K562 (cell line): ENCODE measurements around the gene BEST2. TPM values are rescaled to one million over a fixed set of nuclear protein-coding genes. Genes with fewer than 3 reads are reported as not detected.

ENCODE experiments used
- ARID1B ChIP-seq: fragments of 450-650 bp; IDR thresholded peaks from 2 replicates; pipeline ENCODE4 v1.6.1; 2016; ENCODE audit warnings: antibody characterized with exemption, mild to moderate bottlenecking, inconsistent platforms
- ATF2 ChIP-seq: sonication (generic); formaldehyde crosslinking; IDR thresholded peaks from 2 replicates; pipeline ENCODE4 v1.8.1; 2022; ENCODE audit warnings: missing genetic modification reagents
- ZNF384 ChIP-seq: IDR thresholded peaks from 2 replicates; pipeline ENCODE4 v1.6.1; 2012; ENCODE audit warnings: low read depth, low read length, improper control_type of control experiment
- ZNF695 ChIP-seq: fragments of 450-650 bp; formaldehyde crosslinking; IDR thresholded peaks from 2 replicates; pipeline ENCODE4 v1.4.0; 2020; ENCODE audit warnings: mild to moderate bottlenecking, moderate library complexity
- polyA plus RNA-seq, 8 experiments: library from polyadenylated mRNA; depleted of rRNA in 4 of 8; stranded (reverse) in 5 of 8; unstranded in 3 of 8; fragments of >200 nt; fragmentation: Nextera tagmentation in 2 of 8; fragmentation: Illumina TruSeq in 1 of 8; extraction: Ambion mirVana in 2 of 8; extraction: Trizol in 1 of 8; gene quantifications; 2 replicates each; pipeline versions ENCODE4 v1.2.1 to v1.2.3, GENCODE V29; 2011 to 2014; ENCODE audit warnings: inconsistent platforms in 1 of 8, missing spikeins in 1 of 8
- total RNA-seq, 7 experiments: library from RNA; depleted of rRNA in 6 of 7; stranded (reverse); fragments of >200 nt in 6 of 7; fragmentation: Illumina TruSeq in 2 of 7; extraction: Trizol in 2 of 7; gene quantifications; 2 replicates each; pipeline versions ENCODE4 v1.2.1 to v1.2.3, GENCODE V29; 2011 to 2021; ENCODE audit warnings: low replicate concordance in 1 of 7
- TF ChIP-seq, protein P1 (sequence below): fragments of 250-450 bp; sonication (Bioruptor Pico); IDR thresholded peaks from 2 replicates; pipeline ENCODE4 v1.8.0; 2021; ENCODE audit warnings: borderline replicate concordance, mild to moderate bottlenecking, moderate library complexity; ENCODE audit not compliant: poor library complexity, severe bottlenecking
- TF ChIP-seq, protein P2 (sequence below): sonication (generic); formaldehyde crosslinking; IDR thresholded peaks from 2 replicates; pipeline ENCODE4 v1.5.0; 2020; ENCODE audit warnings: missing genetic modification reagents
- TF ChIP-seq, protein P3 (sequence below), 2 experiments: fragments of 450-650 bp; IDR thresholded peaks; 2 replicates each; pipeline ENCODE4 v1.6.1; 2018; ENCODE audit warnings: mild to moderate bottlenecking in 2 of 2, low read depth in 1 of 2; ENCODE audit not compliant: partially characterized antibody in 2 of 2
- TF ChIP-seq, protein P4 (sequence below), 3 experiments: fragments of 200-800 bp in 1 of 3; sonication (Bioruptor generic) in 1 of 3; sonication (generic) in 1 of 3; formaldehyde crosslinking in 1 of 3; IDR thresholded peaks; 2 replicates each; pipeline versions ENCODE4 v1.6.1 to v1.8.0; 2016 to 2022; ENCODE audit warnings: mild to moderate bottlenecking in 2 of 3, missing compliant biosample characterization in 2 of 3, missing genetic modification characterization in 2 of 3, missing genetic modification reagents in 1 of 3

The BEST2 gene
- total and polyA plus RNA-seq, 9 of the 15 experiments (the other 6 are each of a cell fraction or from before 2014, with no cell fraction given), result not detected

- TF ChIP-seq, protein P1, sequence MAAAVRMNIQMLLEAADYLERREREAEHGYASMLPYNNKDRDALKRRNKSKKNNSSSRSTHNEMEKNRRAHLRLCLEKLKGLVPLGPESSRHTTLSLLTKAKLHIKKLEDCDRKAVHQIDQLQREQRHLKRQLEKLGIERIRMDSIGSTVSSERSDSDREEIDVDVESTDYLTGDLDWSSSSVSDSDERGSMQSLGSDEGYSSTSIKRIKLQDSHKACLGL (CRISPR knock-in tag), result peak; percentile 78
- peak; percentile 12; the same call in 1 of the 2 replicates for TF ChIP-seq ARID1B
- TF ChIP-seq ATF2 (CRISPR knock-in tag), result no peak
- TF ChIP-seq, protein P2, sequence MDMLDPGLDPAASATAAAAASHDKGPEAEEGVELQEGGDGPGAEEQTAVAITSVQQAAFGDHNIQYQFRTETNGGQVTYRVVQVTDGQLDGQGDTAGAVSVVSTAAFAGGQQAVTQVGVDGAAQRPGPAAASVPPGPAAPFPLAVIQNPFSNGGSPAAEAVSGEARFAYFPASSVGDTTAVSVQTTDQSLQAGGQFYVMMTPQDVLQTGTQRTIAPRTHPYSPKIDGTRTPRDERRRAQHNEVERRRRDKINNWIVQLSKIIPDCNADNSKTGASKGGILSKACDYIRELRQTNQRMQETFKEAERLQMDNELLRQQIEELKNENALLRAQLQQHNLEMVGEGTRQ (CRISPR knock-in tag), result peak; percentile 52
- TF ChIP-seq, protein P3, sequence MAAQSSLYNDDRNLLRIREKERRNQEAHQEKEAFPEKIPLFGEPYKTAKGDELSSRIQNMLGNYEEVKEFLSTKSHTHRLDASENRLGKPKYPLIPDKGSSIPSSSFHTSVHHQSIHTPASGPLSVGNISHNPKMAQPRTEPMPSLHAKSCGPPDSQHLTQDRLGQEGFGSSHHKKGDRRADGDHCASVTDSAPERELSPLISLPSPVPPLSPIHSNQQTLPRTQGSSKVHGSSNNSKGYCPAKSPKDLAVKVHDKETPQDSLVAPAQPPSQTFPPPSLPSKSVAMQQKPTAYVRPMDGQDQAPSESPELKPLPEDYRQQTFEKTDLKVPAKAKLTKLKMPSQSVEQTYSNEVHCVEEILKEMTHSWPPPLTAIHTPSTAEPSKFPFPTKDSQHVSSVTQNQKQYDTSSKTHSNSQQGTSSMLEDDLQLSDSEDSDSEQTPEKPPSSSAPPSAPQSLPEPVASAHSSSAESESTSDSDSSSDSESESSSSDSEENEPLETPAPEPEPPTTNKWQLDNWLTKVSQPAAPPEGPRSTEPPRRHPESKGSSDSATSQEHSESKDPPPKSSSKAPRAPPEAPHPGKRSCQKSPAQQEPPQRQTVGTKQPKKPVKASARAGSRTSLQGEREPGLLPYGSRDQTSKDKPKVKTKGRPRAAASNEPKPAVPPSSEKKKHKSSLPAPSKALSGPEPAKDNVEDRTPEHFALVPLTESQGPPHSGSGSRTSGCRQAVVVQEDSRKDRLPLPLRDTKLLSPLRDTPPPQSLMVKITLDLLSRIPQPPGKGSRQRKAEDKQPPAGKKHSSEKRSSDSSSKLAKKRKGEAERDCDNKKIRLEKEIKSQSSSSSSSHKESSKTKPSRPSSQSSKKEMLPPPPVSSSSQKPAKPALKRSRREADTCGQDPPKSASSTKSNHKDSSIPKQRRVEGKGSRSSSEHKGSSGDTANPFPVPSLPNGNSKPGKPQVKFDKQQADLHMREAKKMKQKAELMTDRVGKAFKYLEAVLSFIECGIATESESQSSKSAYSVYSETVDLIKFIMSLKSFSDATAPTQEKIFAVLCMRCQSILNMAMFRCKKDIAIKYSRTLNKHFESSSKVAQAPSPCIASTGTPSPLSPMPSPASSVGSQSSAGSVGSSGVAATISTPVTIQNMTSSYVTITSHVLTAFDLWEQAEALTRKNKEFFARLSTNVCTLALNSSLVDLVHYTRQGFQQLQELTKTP (IDR thresholded peaks at IDR 0.05; ENCODE audit: low read depth in 1 of 2, partially characterized antibody in 2 of 2), result peak in 1 of 2 experiments; percentile 89
- TF ChIP-seq, protein P4, sequence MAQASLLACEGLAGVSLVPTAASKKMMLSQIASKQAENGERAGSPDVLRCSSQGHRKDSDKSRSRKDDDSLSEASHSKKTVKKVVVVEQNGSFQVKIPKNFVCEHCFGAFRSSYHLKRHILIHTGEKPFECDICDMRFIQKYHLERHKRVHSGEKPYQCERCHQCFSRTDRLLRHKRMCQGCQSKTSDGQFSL (CRISPR knock-in tag; IDR thresholded peaks at IDR 0.05), result peak; percentile 87
- TF ChIP-seq, protein P4 (tag; IDR thresholded peaks at IDR 0.05), result no peak; a peak in 1 of 4 replicates
- no peak for TF ChIP-seq ZNF695 (CRISPR knock-in tag)
- no peak; the same call in 1 of the 2 replicates for TF ChIP-seq ZNF384
Observed at GRCh38 chr19:12723641-12724426, 27.8 kb upstream of the BEST2 start, which contains the start of gene TNPO2 (continued).
